Measurements from ENCODE around the gene PARVA.

Gene PARVA

DNA sequence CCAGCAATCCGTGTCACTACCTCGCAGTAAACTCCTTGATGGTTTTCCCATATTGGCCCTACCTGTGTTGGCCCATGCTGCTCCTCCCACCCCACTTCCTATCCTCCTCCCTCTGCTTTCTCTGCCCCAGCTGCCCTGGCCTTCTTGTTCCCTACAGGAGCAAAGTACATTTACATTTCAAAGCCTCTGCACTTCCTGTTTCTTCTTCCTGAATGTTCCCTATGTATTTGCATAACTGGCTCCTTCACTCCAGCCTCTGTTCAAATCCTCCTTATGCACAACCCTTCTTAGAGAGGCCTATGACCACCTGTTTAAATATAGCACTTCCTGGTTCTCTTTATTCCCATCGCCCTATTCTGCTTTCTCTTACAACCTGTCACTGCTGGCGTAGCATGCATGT lies 62.2 kb downstream of the PARVA start:
- no peak for TF ChIP-seq POLR2A (IDR thresholded peaks at IDR 0.05; ENCODE audit: extremely low read depth, insufficient read length)
- TF ChIP-seq MYC (IDR thresholded peaks at IDR 0.05; ENCODE audit: low read depth, low read length), result no peak
- TF ChIP-seq, protein P1, sequence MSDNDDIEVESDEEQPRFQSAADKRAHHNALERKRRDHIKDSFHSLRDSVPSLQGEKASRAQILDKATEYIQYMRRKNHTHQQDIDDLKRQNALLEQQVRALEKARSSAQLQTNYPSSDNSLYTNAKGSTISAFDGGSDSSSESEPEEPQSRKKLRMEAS (IDR thresholded peaks at IDR 0.05; ENCODE audit: low read depth, low read length), result no peak
- TF ChIP-seq, protein P2, sequence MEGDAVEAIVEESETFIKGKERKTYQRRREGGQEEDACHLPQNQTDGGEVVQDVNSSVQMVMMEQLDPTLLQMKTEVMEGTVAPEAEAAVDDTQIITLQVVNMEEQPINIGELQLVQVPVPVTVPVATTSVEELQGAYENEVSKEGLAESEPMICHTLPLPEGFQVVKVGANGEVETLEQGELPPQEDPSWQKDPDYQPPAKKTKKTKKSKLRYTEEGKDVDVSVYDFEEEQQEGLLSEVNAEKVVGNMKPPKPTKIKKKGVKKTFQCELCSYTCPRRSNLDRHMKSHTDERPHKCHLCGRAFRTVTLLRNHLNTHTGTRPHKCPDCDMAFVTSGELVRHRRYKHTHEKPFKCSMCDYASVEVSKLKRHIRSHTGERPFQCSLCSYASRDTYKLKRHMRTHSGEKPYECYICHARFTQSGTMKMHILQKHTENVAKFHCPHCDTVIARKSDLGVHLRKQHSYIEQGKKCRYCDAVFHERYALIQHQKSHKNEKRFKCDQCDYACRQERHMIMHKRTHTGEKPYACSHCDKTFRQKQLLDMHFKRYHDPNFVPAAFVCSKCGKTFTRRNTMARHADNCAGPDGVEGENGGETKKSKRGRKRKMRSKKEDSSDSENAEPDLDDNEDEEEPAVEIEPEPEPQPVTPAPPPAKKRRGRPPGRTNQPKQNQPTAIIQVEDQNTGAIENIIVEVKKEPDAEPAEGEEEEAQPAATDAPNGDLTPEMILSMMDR (IDR thresholded peaks at IDR 0.05; ENCODE audit: low read depth, low read length), result no peak
- DNase-seq (ENCODE audit: low read depth), result no peak
- H3K4me3 ChIP-seq (ENCODE audit: low read depth, low read length), result no peak overlapping the region

DNA sequence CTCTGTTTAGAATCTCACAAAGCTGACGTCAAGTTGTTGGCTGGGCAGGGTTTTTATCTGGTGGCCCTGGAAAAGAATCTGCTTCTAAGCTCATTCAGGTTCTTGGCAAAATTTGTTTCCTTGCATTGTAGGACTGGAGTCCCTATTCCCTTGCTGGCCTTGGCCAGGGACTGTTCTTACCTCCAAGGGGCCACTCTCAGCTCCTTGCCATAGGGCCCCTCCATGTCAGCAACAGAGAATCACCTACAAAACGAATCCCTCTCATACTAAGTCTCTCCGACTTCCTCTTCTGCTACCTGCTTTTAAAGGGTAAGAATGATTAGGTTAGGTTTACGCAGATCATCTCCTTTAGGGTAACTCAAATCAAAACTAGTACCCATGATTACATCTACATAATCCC lies 63.2 kb downstream of the PARVA start:
- no peak overlapping the region for H3K4me3 ChIP-seq (ENCODE audit: low read depth, low read length)
- DNase-seq (ENCODE audit: low read depth), result no peak
- no peak for TF ChIP-seq POLR2A (IDR thresholded peaks at IDR 0.05; ENCODE audit: extremely low read depth, insufficient read length)
- no peak for TF ChIP-seq MYC (IDR thresholded peaks at IDR 0.05; ENCODE audit: low read depth, low read length)
- TF ChIP-seq, protein P1 (IDR thresholded peaks at IDR 0.05; ENCODE audit: low read depth, low read length), result no peak
- TF ChIP-seq, protein P2 (IDR thresholded peaks at IDR 0.05; ENCODE audit: low read depth, low read length), result no peak

DNA sequence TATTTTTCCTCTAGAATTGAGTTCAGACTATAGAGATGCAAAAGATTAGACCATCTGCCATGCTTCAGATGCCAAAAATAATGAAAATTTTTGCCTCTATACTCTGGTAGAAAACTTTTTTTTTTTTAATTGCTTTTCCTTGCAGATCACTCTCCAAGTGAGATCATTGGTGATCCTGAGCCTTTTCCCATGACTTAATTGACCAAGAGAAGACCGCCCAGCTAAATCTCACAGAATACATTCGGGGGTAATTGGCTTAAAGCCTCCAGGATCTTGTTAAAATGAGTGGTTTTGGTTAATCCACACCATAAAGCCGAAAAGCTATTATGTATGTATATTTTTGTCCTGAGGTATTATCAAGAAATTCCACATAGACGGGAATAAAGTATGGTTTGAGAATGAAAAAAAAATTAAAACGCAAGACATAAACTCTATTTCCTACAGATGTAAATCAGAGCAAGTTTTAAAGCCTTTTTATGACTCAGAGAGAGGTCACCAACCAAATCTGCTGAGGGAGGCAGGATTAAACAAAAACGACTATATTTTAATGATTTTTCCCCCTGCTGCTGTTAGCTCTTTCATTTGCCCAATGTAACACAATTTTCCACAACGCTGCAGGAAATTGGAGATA lies 64.0 kb downstream of the PARVA start:
- DNase-seq (ENCODE audit: low read depth), result no peak
- TF ChIP-seq POLR2A (IDR thresholded peaks at IDR 0.05; ENCODE audit: extremely low read depth, insufficient read length) (no peak), MYC (IDR thresholded peaks at IDR 0.05; ENCODE audit: low read depth, low read length) (no peak)
- TF ChIP-seq, protein P2 (IDR thresholded peaks at IDR 0.05; ENCODE audit: low read depth, low read length), result no peak
- TF ChIP-seq, protein P1 (IDR thresholded peaks at IDR 0.05; ENCODE audit: low read depth, low read length), result no peak

DNA sequence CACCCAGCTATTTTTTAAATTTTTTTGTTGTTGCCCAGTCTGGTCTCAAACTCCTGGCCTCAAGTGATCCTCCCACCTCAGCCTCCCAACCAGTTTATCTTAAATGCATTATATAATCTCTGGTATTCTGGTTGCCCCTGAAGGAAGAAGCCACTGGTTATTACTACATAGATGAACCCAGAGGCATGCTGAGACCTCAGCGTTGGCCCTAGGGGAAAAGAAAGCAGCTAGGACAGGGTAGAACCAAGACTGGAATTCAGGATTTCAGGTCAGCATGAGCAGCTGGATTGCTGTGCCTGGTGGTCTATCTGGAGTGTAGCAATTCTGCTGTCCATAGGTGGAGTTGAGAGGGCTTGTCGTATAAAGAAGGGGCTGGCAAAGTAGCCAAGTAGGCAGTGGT lies 67.2 kb downstream of the PARVA start:
- H3K4me3 ChIP-seq (ENCODE audit: low read depth, low read length), result no peak overlapping the region
- TF ChIP-seq, protein P1 (IDR thresholded peaks at IDR 0.05; ENCODE audit: low read depth, low read length), result no peak
- TF ChIP-seq, protein P2 (IDR thresholded peaks at IDR 0.05; ENCODE audit: low read depth, low read length), result no peak
- TF ChIP-seq MYC (IDR thresholded peaks at IDR 0.05; ENCODE audit: low read depth, low read length) (no peak), POLR2A (IDR thresholded peaks at IDR 0.05; ENCODE audit: extremely low read depth, insufficient read length) (no peak)
- DNase-seq (ENCODE audit: low read depth), result no peak

More for the DNA sequence above, 64.0 kb downstream of the PARVA start:
- H3K4me3 ChIP-seq (ENCODE audit: low read depth, low read length), result no peak overlapping the region

DNA sequence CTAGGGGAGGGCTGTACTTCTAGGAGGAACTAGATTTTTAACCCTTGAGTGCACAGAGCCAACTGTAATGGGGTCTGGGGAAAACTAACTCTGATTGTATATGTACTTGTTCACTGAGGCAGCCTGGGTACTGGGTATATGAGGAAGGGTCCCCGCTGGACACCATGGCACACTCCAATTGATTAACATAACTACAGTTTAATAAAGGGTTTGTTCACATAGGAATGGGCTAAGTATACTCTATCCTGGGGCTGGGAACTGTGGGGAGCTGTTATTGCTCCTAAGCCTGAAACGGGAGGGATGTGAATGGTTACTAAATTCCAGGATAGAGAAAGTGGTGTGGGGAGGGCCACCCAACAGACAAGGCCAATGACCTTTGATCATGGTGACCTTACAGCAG lies 67.6 kb downstream of the PARVA start:
- TF ChIP-seq, protein P2 (IDR thresholded peaks at IDR 0.05; ENCODE audit: low read depth, low read length), result no peak
- TF ChIP-seq MYC (IDR thresholded peaks at IDR 0.05; ENCODE audit: low read depth, low read length) (no peak), POLR2A (IDR thresholded peaks at IDR 0.05; ENCODE audit: extremely low read depth, insufficient read length) (no peak)
- TF ChIP-seq, protein P1 (IDR thresholded peaks at IDR 0.05; ENCODE audit: low read depth, low read length), result no peak
- H3K4me3 ChIP-seq (ENCODE audit: low read depth, low read length), result no peak overlapping the region
- no peak for DNase-seq (ENCODE audit: low read depth)
